UCSD-AML1 (cell line): ENCODE measurements around the gene CDK5RAP2.
"Not testable (repeated sequence)": the region's sequence is repeated elsewhere in the genome, so short reads cannot be mapped to it uniquely, and the experiment has no call there.

ENCODE experiments used
- DNase-seq: peaks from one replicate; lab custom pipeline; 2025; ENCODE audit not compliant: unreplicated experiment; lab: John Stamatoyannopoulos, UW

The CDK5RAP2 gene

GRCh38 chr9:120545701-120546550, 34.0 kb downstream of the CDK5RAP2 start:
- no peak for DNase-seq

GRCh38 chr9:120544441-120544840, 35.5 kb downstream of the CDK5RAP2 start:
- no peak for DNase-seq

- no peak for DNase-seq
Measured at GRCh38 chr9:120542701-120543490, 37.1 kb downstream of the CDK5RAP2 start.

- DNase-seq: no peak
Measured at GRCh38 chr9:120541921-120542320, 38.0 kb downstream of the CDK5RAP2 start.

- no peak for DNase-seq
Measured at GRCh38 chr9:120539951-120540350, 40.0 kb downstream of the CDK5RAP2 start.

- DNase-seq: no peak
Measured at GRCh38 chr9:120538339-120538738, 41.6 kb downstream of the CDK5RAP2 start.

- no peak for DNase-seq
Measured at GRCh38 chr9:120536949-120537640, 42.9 kb downstream of the CDK5RAP2 start.

- DNase-seq: no peak
Measured at GRCh38 chr9:120536094-120536493, 43.9 kb downstream of the CDK5RAP2 start.

GRCh38 chr9:120534266-120534665, 45.7 kb downstream of the CDK5RAP2 start:
- DNase-seq: no peak

GRCh38 chr9:120532891-120533290, 47.1 kb downstream of the CDK5RAP2 start:
- no peak for DNase-seq

GRCh38 chr9:120532475-120532874, 47.5 kb downstream of the CDK5RAP2 start:
- no peak for DNase-seq

- no peak for DNase-seq
Measured at GRCh38 chr9:120531683-120532300, 48.2 kb downstream of the CDK5RAP2 start.

- not testable (repeated sequence) for DNase-seq
Measured at GRCh38 chr9:120530220-120530832, 49.6 kb downstream of the CDK5RAP2 start.

- no peak for DNase-seq
Measured at GRCh38 chr9:120528829-120529228, 51.1 kb downstream of the CDK5RAP2 start.

- no peak for DNase-seq
Measured at GRCh38 chr9:120528327-120528726, 51.6 kb downstream of the CDK5RAP2 start.

GRCh38 chr9:120526534-120526933, 53.4 kb downstream of the CDK5RAP2 start:
- DNase-seq: no peak

GRCh38 chr9:120524863-120525262, 55.1 kb downstream of the CDK5RAP2 start:
- DNase-seq: no peak

- no peak for DNase-seq
Measured at GRCh38 chr9:120524038-120524437, 55.9 kb downstream of the CDK5RAP2 start.

- DNase-seq: no peak
Measured at GRCh38 chr9:120522558-120522957, 57.4 kb downstream of the CDK5RAP2 start.

GRCh38 chr9:120522032-120522431, 57.9 kb downstream of the CDK5RAP2 start:
- DNase-seq: no peak

- no peak for DNase-seq
Measured at GRCh38 chr9:120521101-120521500, 58.9 kb downstream of the CDK5RAP2 start.
